PC-9 (cell line): Measurements from ENCODE around the gene GNAL.

ENCODE experiments used
- EZH2 ChIP-seq: fragments of 200-600 bp; sonication (generic); IDR thresholded peaks from 2 replicates; pipeline ENCODE4 v1.8.0; 2017; ENCODE audit warnings: antibody characterized with exemption, low read depth
- TF ChIP-seq, protein P1 (sequence below): fragments of 200-600 bp; sonication (generic); conservative IDR thresholded peaks from 2 replicates; pipeline ENCODE4 v1.6.1; 2017; ENCODE audit warnings: mixed run types, antibody characterized with exemption, mild to moderate bottlenecking, moderate library complexity

GRCh38 chr18:11724781-11725180 lies 35.7 kb downstream of the GNAL start:
- TF ChIP-seq, protein P1, sequence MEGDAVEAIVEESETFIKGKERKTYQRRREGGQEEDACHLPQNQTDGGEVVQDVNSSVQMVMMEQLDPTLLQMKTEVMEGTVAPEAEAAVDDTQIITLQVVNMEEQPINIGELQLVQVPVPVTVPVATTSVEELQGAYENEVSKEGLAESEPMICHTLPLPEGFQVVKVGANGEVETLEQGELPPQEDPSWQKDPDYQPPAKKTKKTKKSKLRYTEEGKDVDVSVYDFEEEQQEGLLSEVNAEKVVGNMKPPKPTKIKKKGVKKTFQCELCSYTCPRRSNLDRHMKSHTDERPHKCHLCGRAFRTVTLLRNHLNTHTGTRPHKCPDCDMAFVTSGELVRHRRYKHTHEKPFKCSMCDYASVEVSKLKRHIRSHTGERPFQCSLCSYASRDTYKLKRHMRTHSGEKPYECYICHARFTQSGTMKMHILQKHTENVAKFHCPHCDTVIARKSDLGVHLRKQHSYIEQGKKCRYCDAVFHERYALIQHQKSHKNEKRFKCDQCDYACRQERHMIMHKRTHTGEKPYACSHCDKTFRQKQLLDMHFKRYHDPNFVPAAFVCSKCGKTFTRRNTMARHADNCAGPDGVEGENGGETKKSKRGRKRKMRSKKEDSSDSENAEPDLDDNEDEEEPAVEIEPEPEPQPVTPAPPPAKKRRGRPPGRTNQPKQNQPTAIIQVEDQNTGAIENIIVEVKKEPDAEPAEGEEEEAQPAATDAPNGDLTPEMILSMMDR, result no peak
- TF ChIP-seq EZH2, result no peak
